ENCODE results near the gene NGF. TPM values are rescaled to one million over a fixed set of nuclear protein-coding genes. Genes with fewer than 3 reads are reported as not detected.
"Not testable (repeated sequence)": the region's sequence is repeated elsewhere in the genome, so short reads cannot be mapped to it uniquely, and the experiment has no call there.

The NGF gene
- total RNA-seq: under 1 TPM in 1 of 4 donors, not detected in 3; 0.78 TPM

- Histone ChIP-seq H3K27ac (peak within 1 kb of the TSS; percentile 33 to 60 (median 45)), H3K9me3 (no peaks in the 10 kb centered on the region), H3K36me3 (no peaks in the 10 kb centered on the region), H3K4me3 (peak within 1 kb of the TSS; percentile 45 to 59 (median 51)), H3K27me3 (peaks cover 0 to 13% (median 5%) of the 10 kb centered on the region in 3 donors), H3K4me1 (no peaks in the 10 kb centered on the region)
- ATAC-seq (peak; percentile 28 to 35), DNase-seq (no peak)
- peak in 1 of 2 donors; percentile 11 for TF ChIP-seq POLR2A (IDR thresholded peaks at IDR 0.05)
- TF ChIP-seq, protein P1, sequence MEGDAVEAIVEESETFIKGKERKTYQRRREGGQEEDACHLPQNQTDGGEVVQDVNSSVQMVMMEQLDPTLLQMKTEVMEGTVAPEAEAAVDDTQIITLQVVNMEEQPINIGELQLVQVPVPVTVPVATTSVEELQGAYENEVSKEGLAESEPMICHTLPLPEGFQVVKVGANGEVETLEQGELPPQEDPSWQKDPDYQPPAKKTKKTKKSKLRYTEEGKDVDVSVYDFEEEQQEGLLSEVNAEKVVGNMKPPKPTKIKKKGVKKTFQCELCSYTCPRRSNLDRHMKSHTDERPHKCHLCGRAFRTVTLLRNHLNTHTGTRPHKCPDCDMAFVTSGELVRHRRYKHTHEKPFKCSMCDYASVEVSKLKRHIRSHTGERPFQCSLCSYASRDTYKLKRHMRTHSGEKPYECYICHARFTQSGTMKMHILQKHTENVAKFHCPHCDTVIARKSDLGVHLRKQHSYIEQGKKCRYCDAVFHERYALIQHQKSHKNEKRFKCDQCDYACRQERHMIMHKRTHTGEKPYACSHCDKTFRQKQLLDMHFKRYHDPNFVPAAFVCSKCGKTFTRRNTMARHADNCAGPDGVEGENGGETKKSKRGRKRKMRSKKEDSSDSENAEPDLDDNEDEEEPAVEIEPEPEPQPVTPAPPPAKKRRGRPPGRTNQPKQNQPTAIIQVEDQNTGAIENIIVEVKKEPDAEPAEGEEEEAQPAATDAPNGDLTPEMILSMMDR (IDR thresholded peaks at IDR 0.05 in 4 of 5, conservative IDR thresholded peaks at IDR 0.05 in 1 of 5): no peak
- in situ Hi-C loops (cut with MboI; ENCODE audit: low sequenced_read_pairs in 4 of 4): loop anchor here in 2 of 4 donors (10.0 to 25.0 kb wide), 2 partner anchors 53 to 201 kb away; no protein-coding TSS in a partner anchor
- intact Hi-C loops (cut with DNase I; ENCODE audit: low total_unique reads): loop anchor here (10.0 kb wide), 2 partner anchors 97 to 203 kb away; no protein-coding TSS in a partner anchor
Observed at GRCh38 chr1:115337633-115338456, at the start of gene NGF. NGF (minus strand) TSS chr1:115338249; CDS start chr1:115286795, 51,454 bp downstream.

DNA sequence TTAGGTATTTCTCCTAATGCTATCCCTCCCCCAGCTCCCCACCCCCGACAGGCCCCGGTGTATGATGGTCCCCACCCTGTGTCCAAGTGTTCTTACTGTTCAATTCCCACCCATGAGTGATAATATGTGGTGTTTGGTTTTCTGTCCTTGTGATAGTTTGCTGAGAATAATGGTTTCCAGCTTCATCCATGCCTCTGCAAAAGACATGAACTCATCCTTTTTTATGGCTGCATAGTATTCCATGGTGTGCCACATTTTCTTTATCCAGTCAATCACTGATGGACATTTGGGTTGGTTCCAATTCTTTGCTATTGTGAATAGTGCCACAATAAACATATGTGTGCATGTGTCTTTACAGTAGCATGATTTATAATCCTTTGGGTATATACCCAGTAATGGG lies 45.4 kb upstream of the NGF start:
- H3K4me1 ChIP-seq; H3K27ac ChIP-seq; ATAC-seq; in situ Hi-C loops (cut with MboI; ENCODE audit: low sequenced_read_pairs in 4 of 4); H3K4me3 ChIP-seq; DNase-seq; H3K27me3 ChIP-seq; H3K36me3 ChIP-seq; H3K9me3 ChIP-seq; intact Hi-C loops (cut with DNase I; ENCODE audit: low total_unique reads): not testable (repeated sequence)

DNA sequence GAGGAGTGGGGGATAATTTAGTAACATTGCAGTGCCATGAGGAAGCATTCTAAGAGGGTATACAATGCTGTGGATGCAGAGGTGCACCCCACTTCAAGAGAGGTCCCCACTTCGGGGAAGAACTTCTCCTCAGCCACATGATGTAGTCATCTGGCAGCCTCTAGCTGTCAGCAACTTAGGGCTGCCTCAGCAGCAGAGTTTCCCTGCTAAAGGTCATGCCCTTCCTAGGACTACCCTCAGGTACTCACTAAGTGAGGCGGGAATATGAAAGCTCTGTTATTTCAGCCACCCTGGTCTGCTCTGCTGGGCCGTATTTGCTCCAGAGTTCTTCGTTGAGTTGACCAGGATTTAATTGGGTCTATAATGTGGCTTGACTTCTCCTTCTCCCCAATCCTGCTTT lies 41.9 kb upstream of the NGF start:
- ATAC-seq (no peak), DNase-seq (no peak)
- Histone ChIP-seq H3K4me3 (no peak overlapping the region), H3K27ac (no peak overlapping the region), H3K36me3 (no peaks in the 10 kb centered on the region), H3K27me3 (no peaks in the 10 kb centered on the region), H3K9me3 (no peaks in the 10 kb centered on the region), H3K4me1 (no peaks in the 10 kb centered on the region)
- no peak for TF ChIP-seq POLR2A (IDR thresholded peaks at IDR 0.05)
- TF ChIP-seq, protein P1 (IDR thresholded peaks at IDR 0.05 in 4 of 5, conservative IDR thresholded peaks at IDR 0.05 in 1 of 5): no peak
- in situ Hi-C loops (cut with MboI; ENCODE audit: low sequenced_read_pairs in 4 of 4): no loop called here
- intact Hi-C loops (cut with DNase I; ENCODE audit: low total_unique reads): no loop called here

DNA sequence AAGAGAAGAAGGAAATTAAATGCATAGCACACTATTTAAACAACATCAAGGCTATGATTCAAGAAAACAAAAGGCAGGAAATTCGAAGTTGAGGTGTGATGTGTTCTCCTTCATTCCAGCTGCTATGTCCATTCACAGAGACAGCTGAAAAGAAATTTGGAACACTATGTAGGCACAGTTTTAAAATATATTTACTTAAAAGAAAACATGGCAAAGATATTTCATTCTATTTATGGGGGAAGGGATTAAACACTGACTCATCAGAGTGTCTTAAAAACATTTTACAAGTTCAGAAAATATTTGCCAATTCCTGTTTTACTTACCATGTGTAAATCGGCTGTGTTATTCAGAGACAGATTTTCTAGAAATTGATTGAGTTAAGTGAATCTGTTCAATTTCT lies 39.4 kb upstream of the NGF start:
- in situ Hi-C loops (cut with MboI; ENCODE audit: low sequenced_read_pairs in 4 of 4) (no loop called here), intact Hi-C loops (cut with DNase I; ENCODE audit: low total_unique reads) (no loop called here)
- H3K27ac ChIP-seq: no peak overlapping the region
- no peak for ATAC-seq
- H3K27me3 ChIP-seq: no peaks in the 10 kb centered on the region
- H3K4me1 ChIP-seq: no peaks in the 10 kb centered on the region
- no peaks in the 10 kb centered on the region for H3K9me3 ChIP-seq
- no peak for DNase-seq
- no peak for TF ChIP-seq POLR2A (IDR thresholded peaks at IDR 0.05)
- TF ChIP-seq, protein P1 (IDR thresholded peaks at IDR 0.05 in 4 of 5, conservative IDR thresholded peaks at IDR 0.05 in 1 of 5): no peak
- no peaks in the 10 kb centered on the region for H3K36me3 ChIP-seq
- H3K4me3 ChIP-seq: no peak overlapping the region

- DNase-seq: no peak
- H3K9me3 ChIP-seq: no peaks in the 10 kb centered on the region
- no peaks in the 10 kb centered on the region for H3K4me1 ChIP-seq
- no peaks in the 10 kb centered on the region for H3K36me3 ChIP-seq
- in situ Hi-C loops (cut with MboI; ENCODE audit: low sequenced_read_pairs in 4 of 4): no loop called here
- no peaks in the 10 kb centered on the region for H3K27me3 ChIP-seq
- intact Hi-C loops (cut with DNase I; ENCODE audit: low total_unique reads): no loop called here
- ATAC-seq: no peak
- TF ChIP-seq POLR2A (IDR thresholded peaks at IDR 0.05): no peak
- TF ChIP-seq, protein P1 (IDR thresholded peaks at IDR 0.05 in 4 of 5, conservative IDR thresholded peaks at IDR 0.05 in 1 of 5): no peak
- no peak overlapping the region for H3K4me3 ChIP-seq
- H3K27ac ChIP-seq: no peak overlapping the region
Observed at GRCh38 chr1:115374598-115374997, 36.5 kb upstream of the NGF start.

All from gastrocnemius medialis (tissue), 4 donors.